RWPE1 (cell line): ENCODE measurements around the gene MYB.

Experiments
- CTCF ChIA-PET: fragments of 350-600 bp; sonication (Branson Sonifier 250); formaldehyde crosslinking; extraction: SDS; loops from one replicate; lab custom pipeline; 2021; lab: Yijun Ruan, JAX
- POLR2A ChIA-PET: fragments of 400-600 bp; formaldehyde crosslinking; extraction: SDS; loops from one replicate; lab custom pipeline; 2020; ENCODE audit warnings: antibody characterized with exemption; ENCODE audit not compliant: low non-redundant PET; lab: Yijun Ruan, JAX
- DNase-seq: peaks from one replicate; pipeline ENCODE4 v3.0.0; 2012; ENCODE audit warnings: low spot score
- H3K27ac ChIP-seq: fragments of 450-650 bp; 2 replicates; pipeline ENCODE4 v1.5.1; 2017
- TF ChIP-seq, protein P1 (sequence below): fragments of 450-650 bp; conservative IDR thresholded peaks from 2 replicates; pipeline ENCODE4 v1.5.1; 2017; ENCODE audit warnings: low read depth, mild to moderate bottlenecking

Gene MYB

GRCh38 chr6:135193221-135193620 is 12.1 kb downstream of the MYB start:
- ChIA-PET CTCF (no interaction called here), POLR2A (no interaction called here)
- DNase-seq = no peak
- no peak overlapping the region for H3K27ac ChIP-seq
- TF ChIP-seq, protein P1, sequence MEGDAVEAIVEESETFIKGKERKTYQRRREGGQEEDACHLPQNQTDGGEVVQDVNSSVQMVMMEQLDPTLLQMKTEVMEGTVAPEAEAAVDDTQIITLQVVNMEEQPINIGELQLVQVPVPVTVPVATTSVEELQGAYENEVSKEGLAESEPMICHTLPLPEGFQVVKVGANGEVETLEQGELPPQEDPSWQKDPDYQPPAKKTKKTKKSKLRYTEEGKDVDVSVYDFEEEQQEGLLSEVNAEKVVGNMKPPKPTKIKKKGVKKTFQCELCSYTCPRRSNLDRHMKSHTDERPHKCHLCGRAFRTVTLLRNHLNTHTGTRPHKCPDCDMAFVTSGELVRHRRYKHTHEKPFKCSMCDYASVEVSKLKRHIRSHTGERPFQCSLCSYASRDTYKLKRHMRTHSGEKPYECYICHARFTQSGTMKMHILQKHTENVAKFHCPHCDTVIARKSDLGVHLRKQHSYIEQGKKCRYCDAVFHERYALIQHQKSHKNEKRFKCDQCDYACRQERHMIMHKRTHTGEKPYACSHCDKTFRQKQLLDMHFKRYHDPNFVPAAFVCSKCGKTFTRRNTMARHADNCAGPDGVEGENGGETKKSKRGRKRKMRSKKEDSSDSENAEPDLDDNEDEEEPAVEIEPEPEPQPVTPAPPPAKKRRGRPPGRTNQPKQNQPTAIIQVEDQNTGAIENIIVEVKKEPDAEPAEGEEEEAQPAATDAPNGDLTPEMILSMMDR = no peak

GRCh38 chr6:135195041-135195440 is 13.9 kb downstream of the MYB start:
- CTCF ChIA-PET = no interaction called here
- POLR2A ChIA-PET = no interaction called here
- DNase-seq = no peak

DNA sequence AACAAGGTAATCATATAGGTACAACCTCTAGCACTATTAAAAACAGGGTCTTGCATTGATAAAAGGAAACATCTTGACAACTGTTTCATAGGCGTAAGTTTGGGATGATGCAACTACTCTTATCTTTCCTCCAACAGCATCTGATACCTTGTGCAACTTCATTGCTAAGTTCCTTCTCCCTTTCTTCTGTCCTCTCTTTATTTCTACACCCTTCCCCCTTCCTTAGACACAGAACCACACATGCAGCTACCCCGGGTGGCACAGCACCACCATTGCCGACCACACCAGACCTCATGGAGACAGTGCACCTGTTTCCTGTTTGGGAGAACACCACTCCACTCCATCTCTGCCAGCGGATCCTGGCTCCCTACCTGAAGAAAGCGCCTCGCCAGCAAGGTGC is 14.4 kb downstream of the MYB start:
- no peak overlapping the region for H3K27ac ChIP-seq
- ChIA-PET CTCF (interaction anchor here (0.6 kb wide), 1 partner anchor 9 kb away, joined by 3 read pairs; no protein-coding TSS in a partner anchor), POLR2A (no interaction called here)
- TF ChIP-seq, protein P1 = no peak
- DNase-seq = no peak

More at GRCh38 chr6:135195041-135195440, 13.9 kb downstream of the MYB start:
- H3K27ac ChIP-seq = no peak overlapping the region
- TF ChIP-seq, protein P1 = no peak

DNA sequence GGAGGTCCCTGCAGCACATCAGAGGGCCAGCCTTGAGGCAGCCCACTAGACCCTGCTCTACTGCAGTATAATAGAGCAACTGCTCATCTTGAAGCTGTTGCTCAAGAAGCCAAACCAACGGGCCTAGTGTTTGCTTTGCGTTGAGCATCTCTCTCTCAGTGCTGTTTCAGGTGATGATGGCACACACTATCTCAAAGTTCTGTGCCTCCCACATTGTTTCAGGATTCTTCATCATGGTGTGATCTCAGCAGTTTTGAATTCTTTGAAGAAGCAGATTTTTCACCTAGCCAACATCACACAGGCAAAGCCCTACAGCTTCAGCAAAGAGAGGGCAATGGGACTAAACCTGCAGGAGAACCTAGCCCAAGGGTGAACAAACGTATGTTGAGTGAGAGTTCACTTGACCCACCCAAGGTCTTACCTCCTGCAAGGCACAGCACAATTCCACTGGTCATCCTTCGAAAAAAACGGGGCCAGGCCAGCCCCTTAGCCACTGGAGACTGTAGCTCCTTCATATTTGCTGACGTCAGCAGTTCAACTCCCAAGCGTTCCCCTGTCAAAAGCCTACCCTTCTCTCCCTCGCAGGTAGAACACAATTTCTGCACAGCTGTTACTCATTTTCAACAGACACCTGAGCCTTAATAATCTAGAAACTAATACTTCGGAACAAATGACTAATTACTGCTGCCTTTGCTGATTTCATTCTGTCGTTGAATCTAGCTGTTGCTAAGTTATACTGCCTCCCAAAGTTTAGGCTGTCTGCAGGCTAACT is 15.8 kb downstream of the MYB start:
- H3K27ac ChIP-seq = no peak overlapping the region
- TF ChIP-seq, protein P1 = no peak
- CTCF ChIA-PET = no interaction called here
- POLR2A ChIA-PET = interaction anchor here (0.5 kb wide), 1 partner anchor 1354 kb away, joined by 4 read pairs; no protein-coding TSS in a partner anchor
- no peak for DNase-seq

- DNase-seq = no peak
- CTCF ChIA-PET = interaction anchor here (0.6 kb wide), 1 partner anchor 79 kb away, joined by 3 read pairs; no protein-coding TSS in a partner anchor
- POLR2A ChIA-PET = no interaction called here
- TF ChIP-seq, protein P1 = no peak
- no peak overlapping the region for H3K27ac ChIP-seq
Observed at GRCh38 chr6:135202836-135203235, 21.7 kb downstream of the MYB start.

- CTCF ChIA-PET = interaction anchor here (0.6 to 0.7 kb wide), 2 partner anchors 9 to 172 kb away, joined by 3 read pairs; no protein-coding TSS in a partner anchor
- H3K27ac ChIP-seq = no peak overlapping the region
- TF ChIP-seq, protein P1 = no peak
- POLR2A ChIA-PET = no interaction called here
- no peak for DNase-seq
Observed at GRCh38 chr6:135204951-135205350, 23.8 kb downstream of the MYB start.
